T-helper 9 cell (primary cell): ENCODE measurements around the gene BCKDHA.
"Not testable (repeated sequence)": the region's sequence is repeated elsewhere in the genome, so short reads cannot be mapped to it uniquely, and the experiment has no call there.

Experiments
- DNase-seq: peaks from one replicate; pipeline ENCODE4 v3.0.0-alpha.2; 2020

BCKDHA gene

DNA sequence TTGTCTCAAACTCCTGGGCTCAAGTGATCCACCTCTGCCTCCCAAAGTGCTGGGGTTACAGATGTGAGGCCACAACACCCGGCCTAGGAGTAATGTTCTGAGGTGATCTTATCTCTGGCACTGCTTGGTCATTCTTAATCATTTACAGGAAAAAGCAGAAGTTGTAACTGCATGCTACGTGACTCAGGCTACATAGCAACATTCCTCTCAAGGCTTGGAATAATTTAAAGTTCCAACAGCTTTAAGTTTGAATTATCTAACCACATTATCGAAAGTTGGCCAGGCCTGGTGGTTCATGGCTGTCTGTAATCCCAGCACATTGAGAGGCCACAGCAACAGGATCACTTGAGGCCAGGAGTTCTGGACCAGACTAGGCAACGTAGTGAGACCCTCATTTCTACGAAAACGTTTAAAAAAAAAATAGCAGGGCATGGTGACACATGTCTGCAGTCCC lies 29.7 kb upstream of the BCKDHA start:
- DNase-seq: no peak

DNA sequence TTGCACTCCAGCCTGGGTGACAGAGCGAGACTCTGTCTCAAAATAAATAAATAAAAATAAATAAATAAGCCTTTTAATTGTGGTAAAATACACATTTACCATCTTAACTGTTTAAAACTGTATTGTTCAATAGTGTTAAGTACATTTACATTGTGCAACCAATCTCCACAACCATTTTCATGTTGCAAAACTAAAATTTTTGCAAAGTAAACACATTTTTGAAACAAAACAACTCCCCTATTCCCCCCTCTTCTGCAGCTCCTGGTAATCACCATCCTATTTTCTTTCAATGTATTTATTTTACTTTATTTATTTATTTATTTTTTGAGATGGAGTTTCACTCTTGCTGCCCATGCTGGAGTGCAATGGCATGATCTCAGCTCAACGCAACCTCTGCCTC lies 27.8 kb upstream of the BCKDHA start:
- no peak for DNase-seq

DNA sequence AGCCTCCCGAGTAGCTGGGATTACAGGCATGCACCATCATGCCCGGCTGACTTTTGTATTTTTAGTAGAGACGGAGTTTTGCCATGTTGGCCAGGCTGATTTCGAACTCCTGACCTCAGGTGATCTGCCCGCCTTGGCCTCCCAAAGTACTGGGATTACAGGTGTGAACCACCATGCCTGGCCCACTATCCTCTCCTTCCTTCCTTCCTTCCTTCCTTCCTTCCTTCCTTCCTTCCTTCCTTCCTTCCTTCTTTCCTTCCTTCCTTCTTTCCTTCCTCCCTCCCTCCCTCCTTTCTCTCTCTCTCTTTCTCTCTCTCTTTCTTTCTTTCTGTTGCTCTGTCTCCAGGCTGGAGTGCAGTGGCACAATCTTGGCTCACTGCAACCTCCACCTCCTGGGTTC lies 26.5 kb upstream of the BCKDHA start:
- not testable (repeated sequence) for DNase-seq

DNA sequence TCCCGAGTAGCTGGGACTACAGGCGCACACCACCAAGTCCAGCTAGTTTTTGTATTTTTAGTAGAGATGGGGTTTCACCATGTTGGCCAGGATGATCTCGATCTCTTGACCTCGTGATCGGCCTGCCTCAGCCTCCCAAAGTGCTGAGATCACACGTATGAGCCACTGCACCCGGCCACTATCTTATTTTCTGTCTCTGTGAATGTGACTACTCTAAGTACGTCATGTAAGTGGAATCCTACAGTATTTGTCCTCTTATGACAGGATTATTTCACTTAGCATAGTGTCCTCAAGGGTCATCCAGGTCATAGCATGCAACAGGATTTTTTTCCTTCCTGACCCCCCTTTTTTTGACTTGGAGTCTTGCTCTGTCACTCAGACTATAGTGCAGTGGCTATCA lies 26.1 kb upstream of the BCKDHA start:
- DNase-seq: no peak

DNA sequence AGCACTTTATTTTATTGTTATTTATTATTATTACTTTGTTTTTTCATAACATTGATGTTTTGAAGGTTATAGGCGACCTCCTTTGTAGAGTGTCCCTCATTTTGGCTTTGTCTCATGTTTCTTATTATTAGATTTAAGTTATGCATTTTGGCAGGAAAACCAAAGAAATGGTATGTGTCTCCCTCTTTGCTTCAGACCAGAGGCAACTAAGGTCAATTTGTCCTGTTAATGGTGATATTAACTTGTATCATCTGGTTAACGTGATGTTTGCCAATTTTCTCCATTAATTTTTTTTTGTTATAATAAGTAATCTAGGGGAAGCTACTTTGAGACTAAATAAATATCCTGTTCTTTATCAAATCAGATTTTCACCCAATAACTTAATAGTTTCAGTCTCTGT lies 25.1 kb upstream of the BCKDHA start:
- DNase-seq: no peak

DNA sequence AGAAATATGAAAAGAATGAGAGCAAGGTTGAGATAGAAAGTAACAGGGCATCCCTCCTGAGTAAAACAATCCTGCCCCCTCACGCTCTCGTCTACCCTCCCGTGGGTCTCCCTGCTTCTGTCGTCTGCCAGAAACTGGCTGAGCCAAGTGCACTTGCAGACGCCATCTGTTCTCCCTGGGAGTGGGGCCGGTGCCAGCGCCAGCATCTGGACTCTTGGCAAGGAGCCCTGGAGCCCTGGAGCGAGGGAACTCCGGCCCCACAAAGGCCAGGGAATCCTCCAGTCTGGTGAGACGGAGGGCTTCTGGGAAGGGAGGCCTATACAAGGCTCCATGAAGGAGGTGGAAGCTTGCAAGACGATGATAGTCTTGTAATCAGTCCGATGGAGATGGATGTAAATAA lies 23.6 kb upstream of the BCKDHA start:
- no peak for DNase-seq

DNA sequence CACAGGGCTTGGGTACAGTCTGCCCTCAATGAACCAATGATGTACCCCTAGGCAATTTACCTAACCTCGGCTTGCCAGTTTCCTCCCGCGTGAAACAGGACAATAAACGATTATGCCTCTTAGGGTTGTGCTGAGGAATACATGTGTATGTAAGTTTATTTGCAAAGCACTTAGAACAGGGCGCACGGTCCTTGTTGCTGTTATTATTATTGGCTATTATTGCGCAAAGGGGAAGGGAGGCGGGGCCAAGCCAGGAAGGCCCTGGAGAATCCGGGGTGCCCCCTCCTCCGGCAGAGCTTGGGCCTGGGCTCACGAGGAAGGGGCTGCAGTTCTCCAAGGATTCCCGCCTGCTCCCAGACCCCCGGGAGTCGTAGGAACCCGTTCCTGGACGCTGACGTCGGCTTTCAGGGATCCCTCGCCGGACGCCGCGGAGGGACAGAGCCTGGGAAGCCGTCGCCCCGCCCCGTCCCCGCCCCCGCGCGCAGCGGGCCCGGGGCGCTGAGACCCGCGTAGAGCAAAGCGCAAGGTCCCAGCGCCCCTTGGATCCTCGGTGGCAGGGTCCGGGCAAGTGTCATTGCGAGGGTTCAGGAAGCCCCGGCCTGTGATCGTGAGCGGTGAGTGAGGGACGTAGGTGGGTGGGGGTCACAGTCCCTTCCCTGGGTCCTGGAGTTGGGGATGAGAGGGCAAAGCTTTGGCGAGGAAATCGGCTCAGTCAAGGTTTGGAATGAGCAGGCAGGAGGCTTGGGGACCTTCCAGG lies 21.2 kb upstream of the BCKDHA start, which contains the start of gene TMEM91:
Gene TMEM91 (plus strand): TSS at position 293 of the 757 bp plus-strand sequence. CDS start 1,777 bp downstream, outside the sequence.
- DNase-seq: no peak

DNA sequence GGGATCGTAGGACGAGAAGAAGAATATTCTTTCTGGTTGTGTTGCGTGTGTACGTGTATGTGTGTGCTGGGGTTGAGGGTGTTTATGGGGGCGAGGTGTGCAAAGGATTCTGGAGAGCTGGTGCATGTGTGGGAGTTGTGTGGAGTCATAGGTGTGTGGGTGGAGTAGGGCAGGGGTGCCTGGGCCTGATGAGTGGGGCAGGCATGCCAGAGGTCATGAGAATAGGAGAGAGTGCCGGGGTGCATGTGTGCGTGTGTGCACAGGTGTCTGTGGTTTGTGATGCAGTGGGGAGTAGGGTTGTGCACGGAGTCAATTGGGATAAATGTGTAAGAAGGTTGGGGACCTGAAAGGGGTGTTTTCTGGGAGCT lies 20.6 kb upstream of the BCKDHA start:
- DNase-seq: no peak

DNA sequence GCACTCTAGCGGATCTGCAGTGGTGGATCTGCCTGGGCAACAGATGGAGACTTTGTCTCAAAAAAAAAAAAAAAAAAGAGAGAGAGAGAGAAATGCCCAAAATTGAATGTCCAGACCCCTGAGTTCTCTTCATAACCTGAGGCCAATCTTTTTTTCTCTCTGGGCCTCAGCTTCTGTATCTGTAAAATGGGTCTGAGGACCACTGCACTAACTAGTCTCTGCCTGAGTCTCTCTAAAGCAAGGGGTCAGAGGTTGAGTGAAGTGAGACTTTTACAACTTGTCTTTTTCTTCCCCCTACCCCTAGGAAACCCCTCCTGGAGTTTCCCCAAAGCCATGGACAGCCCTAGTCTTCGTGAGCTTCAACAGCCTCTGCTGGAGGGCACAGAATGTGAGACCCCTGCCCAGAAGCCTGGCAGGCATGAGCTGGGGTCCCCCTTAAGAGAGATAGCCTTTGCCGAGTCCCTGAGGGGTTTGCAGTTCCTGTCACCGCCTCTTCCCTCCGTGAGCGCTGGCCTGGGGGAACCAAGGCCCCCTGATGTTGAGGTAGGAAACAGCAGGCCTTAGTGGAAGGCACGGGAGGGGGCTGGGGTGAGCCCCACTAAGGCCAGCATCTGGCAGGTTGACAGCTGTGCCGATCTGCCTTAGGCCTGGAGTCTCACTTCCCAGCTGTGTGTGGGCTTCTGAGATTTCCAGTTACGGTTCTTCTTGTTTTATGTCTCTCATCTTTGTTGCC lies 19.5 kb upstream of the BCKDHA start:
- no peak for DNase-seq

DNA sequence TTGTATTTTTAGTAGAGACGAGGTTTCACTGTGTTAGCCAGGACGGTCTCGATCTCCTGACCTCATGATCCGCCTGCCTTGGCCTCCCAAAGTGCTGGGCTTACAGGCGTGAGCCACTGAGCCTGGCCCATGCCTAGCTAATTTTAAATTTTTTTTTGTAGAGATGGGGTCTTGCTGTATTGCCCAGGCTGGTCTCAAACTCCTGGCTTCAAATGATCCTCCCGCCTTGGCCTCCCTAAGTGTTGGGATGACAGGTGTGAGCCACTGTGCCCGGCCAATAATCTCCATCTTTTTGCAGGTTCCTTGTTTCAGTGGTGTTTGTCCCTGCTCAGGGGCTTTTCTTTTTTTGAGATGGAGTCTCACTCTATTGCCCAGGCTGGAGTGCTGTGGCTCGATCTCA lies 16.1 kb upstream of the BCKDHA start:
- not testable (repeated sequence) for DNase-seq

DNA sequence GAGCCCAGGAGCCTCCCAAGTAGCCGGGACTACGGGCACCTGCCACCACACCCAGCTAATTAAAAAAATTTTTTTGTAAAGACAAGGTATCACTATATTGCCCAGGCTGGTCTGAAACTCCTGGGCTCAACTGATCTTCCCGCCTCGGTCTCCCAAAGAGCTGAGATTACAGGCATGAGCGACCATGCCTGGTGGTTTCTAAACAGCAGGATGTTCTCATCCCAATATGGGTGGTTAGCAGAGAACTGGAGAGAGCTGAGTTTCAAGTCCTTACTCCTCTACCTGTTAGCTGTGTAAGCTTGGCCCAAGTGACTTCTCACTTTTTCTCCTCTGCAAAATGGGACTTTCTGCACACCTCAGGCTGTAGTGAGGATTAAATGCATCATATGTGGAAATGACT lies 13.3 kb upstream of the BCKDHA start:
- DNase-seq: no peak

DNA sequence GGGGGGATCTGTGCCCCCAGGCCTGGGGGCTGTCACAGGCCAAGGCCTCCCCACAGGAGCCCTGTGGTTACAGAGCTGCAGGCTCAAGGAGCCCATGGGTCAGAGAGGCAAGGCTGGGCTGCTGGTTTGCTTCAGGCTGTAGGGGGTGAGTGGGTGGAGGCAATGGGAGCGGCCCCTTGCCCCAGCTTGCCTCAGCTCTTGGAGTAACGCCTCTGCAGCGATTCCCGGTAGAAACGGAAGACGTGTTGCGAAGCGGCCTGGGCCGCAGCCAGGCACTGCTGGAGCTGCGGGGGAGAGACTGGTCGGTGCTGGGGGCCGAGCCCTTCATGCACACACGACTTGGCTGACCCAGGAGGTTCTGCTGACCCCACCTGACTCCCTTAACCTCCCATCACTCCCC lies 11.2 kb upstream of the BCKDHA start:
- no peak for DNase-seq

DNA sequence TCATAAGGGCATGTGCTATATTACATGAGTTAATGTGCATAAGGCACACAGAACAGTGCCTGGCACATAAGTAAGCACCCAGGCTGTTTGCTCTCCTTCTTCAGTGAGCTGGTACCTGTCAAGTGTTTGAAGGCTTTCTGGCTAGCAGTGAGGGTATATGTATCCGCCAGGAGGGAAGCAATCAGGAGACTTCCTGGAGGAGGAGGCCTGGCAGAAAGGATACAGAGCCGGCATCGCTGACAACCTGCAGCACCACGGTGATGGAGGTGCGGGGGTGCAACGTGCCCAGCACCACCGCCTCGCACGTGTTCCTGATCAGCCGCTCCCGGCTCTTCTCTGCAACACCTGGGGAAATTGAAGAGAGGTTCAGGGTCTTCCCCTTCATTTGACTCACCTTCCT lies 6.0 kb upstream of the BCKDHA start:
- DNase-seq: no peak

DNA sequence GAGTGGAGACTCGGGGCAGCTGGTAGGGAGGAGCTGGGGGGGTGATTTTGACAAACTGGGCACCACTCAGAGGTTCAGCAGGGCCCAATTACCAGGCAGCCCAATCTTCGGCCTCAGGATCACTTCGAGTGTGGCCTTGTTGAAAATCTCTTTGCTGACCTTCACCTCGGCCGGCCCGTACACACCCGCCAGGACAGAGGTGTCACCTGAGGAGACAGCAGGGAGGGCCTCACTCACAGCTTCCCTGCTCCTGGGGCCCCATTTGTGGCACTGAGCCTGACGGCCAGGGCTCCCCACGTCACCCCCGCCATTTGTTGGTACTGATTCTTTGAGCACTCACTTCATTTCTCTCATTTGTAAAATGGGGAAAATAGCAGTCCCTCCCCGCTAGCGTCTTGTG lies 4.8 kb upstream of the BCKDHA start:
- DNase-seq: no peak

DNA sequence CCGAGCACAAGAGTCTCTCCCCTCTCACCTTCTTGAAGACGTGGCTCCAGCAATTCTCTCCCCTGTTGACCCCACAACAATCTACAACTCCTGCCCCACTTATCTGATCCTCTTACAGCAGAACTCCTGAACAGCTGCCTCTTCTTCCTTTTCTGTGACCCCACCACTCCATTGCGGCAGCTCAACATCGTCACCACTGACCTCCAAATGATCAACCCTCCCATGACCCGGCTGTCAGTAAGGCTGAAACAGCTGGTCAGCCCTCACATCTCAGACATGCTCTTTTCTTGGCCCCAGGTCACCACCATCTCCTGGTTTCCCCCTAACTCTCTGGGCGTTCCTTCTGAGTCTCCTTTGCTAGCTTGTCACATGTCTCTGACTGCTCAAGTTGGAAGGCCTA lies 2.3 kb upstream of the BCKDHA start:
- no peak for DNase-seq

DNA sequence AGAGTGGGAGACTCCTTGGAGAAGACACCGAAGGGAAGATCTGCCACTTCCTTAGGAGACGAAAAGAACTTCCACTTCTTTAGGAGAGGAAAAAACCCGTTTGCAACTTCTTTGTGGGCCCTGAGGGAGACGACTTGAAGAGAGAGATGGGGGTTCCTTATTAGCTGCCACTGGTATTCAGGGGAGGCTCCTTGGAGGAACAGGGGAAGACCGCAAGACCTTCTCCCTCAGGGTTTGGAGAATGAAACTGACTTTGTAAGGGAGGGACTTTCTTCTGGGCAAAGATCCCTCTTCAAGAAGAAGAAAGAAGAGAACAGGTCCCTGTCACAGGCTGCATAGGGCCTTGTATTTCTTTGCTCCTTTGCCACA lies 416 bp downstream of the BCKDHA start:
- no peak for DNase-seq

DNA sequence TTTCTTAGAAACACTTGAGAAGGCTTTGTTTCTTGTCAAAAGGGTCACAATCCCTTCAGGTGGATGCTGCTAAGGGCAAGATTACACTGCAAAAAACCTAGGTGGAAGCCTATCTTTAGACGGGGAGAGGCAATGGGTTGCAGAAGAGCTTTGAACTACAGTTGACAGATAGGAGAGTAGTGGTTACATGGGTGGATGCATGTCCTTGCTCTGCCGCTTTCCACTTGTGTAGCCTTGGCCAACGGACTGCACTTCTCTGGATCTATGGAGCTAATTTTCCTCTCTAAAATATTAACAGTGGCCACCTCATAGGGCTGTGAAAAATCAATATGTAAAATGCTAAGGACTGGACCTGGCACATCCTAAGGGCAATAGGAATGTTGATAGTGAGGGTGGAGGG lies 980 bp downstream of the BCKDHA start:
- no peak for DNase-seq

DNA sequence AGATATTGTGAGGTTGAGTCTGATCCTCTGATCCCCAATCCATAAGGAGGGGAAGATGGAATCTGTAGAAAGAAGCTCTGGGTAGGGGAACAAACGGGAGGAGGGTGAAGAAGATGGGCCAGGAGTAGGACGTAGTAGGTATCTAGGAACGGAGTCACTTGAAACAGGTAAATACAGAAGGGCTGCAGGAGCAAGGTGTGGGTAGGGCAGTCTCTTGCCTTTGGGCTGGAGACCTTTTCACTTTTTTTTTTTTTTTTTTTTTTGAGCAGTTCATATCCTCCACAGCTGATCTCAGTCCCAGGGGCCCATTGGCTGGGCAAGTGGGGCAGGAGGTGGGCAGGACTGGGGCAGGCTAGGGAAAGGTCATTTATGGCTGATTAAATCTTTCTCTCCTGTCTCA lies 1.5 kb downstream of the BCKDHA start:
- no peak for DNase-seq

DNA sequence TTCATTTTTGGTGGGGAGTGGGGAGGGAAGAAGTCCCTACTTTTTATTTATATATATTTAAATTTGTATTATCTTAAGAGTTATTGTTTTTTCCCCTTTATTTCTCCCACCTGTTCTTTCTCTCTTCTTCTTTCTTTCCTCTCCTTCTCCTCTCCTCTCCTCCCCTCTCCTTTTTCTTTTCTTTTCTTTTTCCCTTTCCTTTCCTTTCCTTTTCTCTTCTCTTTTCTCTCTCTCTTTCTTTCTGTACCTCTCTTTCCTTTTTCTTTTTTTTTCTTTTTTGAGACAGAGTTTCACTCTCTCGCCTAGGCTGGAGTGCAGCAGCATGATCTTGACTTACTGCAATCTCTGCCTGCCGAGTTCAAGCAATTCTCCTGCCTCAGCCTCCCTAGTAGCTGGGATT lies 1.9 kb downstream of the BCKDHA start:
- no peak for DNase-seq

DNA sequence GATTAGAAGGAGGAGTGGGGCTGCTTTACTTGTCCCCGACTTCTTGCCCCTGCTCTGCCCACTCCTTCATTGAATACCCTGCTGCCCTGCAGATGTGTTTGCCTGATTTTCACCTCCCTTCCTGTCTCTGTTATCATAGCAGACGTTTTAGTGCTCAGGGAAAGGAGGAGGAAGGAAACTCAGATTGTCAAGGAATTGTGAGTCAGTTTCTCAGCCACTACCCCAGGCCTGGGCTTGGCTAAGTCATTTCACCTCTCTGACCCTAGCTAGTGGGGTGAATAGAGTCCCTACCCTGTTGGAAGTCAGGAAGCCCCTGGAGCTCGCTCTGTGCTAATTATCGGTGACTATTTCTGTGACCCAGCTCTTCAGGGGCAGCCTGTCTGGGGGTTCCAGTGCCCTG lies 3.9 kb downstream of the BCKDHA start:
- no peak for DNase-seq

DNA sequence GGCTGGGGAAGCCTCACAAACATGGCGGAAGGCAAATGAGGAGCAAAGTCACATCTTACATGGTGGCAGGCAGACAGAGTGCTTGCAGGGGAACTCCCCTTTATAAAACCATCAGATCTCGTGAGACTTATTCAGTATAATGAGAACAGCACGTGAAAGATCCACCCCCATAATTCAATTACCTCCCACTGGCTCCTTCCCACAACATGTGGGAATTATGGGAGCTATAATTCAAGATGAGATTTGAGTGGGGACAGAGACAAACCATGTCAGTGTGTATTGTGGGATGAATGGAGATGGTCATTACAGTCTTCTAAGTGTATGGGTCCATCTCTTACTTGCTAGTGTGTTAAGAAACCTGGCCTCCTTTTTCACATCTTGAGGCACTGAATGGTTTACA lies 4.4 kb downstream of the BCKDHA start:
- no peak for DNase-seq

DNA sequence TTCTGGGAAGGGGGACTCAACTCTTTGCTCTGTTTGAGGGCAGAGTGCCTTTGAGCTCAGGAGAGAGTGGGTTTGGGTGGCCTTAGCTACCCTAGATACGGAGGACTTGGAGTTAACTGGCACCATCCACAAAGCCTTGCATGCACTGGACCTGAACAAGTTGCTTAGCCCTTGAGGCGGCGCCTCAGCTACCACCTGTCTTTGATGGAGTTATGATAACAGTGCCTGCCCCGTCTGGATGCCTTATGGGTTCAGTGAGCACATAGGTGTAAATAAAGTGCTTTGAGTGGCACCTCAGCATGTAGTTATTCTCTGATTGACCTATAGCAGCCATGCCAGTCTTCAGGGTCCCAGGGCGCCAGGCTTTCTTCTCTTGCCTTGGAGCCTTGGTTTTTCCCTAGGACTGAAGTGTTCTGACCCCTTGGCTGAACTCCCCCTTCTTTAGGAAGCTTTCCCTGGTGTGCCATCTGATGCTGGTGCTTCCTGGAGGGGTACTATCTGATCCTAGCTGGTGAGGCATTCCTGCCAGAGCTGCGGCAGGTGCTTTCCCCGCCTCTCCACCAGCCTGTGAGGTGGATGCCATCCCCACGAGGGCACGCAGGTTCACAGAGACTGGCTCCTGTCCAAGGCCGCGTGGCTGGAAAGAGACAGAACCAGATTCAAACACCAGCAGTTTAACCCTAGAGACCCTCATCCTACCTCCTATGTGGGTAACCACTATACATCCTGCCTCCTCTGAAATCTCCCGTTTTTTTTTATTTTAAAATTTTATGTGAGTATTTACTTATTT lies 5.8 kb downstream of the BCKDHA start:
- DNase-seq: no peak

DNA sequence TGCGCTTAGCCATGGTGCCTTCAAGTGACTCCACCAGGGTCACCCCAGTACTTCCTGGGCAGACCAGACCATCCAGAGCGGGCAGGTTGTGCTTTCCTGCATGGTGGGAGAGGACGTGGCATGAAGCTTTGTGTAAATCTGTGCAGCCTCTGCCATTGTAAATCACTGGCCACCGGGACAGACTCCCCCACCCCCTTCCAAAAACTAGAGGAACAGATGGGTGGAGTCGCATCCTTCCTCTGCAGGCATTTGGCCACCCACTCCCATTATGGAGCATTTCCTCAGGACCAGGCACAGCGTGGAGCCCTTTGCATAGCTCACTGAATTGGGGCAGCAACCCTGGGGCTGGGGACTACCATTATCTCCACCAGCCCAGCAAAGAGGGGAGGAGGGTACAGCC lies 8.2 kb downstream of the BCKDHA start:
- DNase-seq: no peak

DNA sequence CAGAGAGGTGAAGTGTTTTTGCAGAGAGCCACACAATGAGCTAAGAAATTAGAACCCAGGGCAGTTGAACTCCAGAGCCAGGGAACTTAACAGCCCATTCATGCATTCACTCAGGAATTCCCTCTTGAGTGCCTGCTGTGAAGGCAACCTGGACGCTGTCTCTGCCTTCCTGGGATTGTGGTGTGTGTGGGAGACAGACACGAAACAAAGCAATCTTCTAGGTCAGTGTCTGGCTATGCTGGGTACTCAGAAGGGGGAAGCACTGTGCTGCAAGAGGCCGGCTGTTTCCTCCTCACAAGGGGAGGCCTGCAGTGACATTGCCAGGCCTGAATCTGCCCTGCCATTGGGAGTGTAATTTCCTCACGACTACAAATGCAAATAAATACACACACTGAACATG lies 9.7 kb downstream of the BCKDHA start:
- DNase-seq: no peak
